Smooth muscle cell (in vitro differentiated cells): ENCODE results near the gene MSH5. TPM values are rescaled to one million over a fixed set of nuclear protein-coding genes. Genes with fewer than 3 reads are reported as not detected.
"Not testable (repeated sequence)": the region's sequence is repeated elsewhere in the genome, so short reads cannot be mapped to it uniquely, and the experiment has no call there.

Experiments
- DNase-seq: peaks from one replicate; lab custom pipeline; 2025; ENCODE audit not compliant: unreplicated experiment; lab: John Stamatoyannopoulos, UW
- H2AFZ ChIP-seq: fragments of 200-600 bp; sonication (generic); 2 replicates; pipeline ENCODE4 v1.6.0; 2016; ENCODE audit warnings: antibody characterized with exemption, low read depth, mild to moderate bottlenecking
- H3F3A ChIP-seq: fragments of 200-600 bp; sonication (generic); 2 replicates; pipeline ENCODE4 v1.6.0; 2017; ENCODE audit warnings: antibody characterized with exemption, low read depth
- H3K27ac ChIP-seq: fragments of 200-600 bp; sonication (generic); 2 replicates; pipeline ENCODE4 v1.5.1; 2016; ENCODE audit warnings: low read depth, mild to moderate bottlenecking
- H3K27me3 ChIP-seq: fragments of 200-600 bp; sonication (generic); 2 replicates; pipeline ENCODE4 v1.6.1; 2016; ENCODE audit warnings: low read depth, mild to moderate bottlenecking
- H3K36me3 ChIP-seq: fragments of 200-600 bp; sonication (generic); 2 replicates; pipeline ENCODE4 v1.5.1; 2016; ENCODE audit warnings: low read depth
- H3K4me1 ChIP-seq: fragments of 200-600 bp; sonication (generic); 2 replicates; pipeline ENCODE4 v1.5.1; 2016; ENCODE audit warnings: low read depth
- H3K4me2 ChIP-seq: fragments of 200-600 bp; sonication (generic); 2 replicates; pipeline ENCODE4 v1.6.0; 2016; ENCODE audit warnings: mild to moderate bottlenecking
- H3K4me3 ChIP-seq: fragments of 200-600 bp; sonication (generic); 2 replicates; pipeline ENCODE4 v1.5.1; 2016; ENCODE audit warnings: mild to moderate bottlenecking
- H3K79me2 ChIP-seq: fragments of 200-600 bp; sonication (generic); 2 replicates; pipeline ENCODE4 v1.6.0; 2016; ENCODE audit warnings: low read depth, mild to moderate bottlenecking
- H3K9ac ChIP-seq: fragments of 200-600 bp; sonication (generic); 2 replicates; pipeline ENCODE4 v1.6.0; 2016; ENCODE audit warnings: low read depth
- H3K9me3 ChIP-seq: fragments of 200-600 bp; sonication (generic); replicated peaks from 2 replicates; pipeline ENCODE4 v1.5.1; 2016; ENCODE audit warnings: low read depth
- H4K20me1 ChIP-seq: fragments of 200-600 bp; sonication (generic); 2 replicates; pipeline ENCODE4 v1.6.0; 2016; ENCODE audit warnings: low read depth
- CTCF ChIP-seq: fragments of 200-600 bp; sonication (generic); IDR thresholded peaks from 2 replicates; pipeline ENCODE4 v1.5.1; 2017; ENCODE audit warnings: borderline replicate concordance, mild to moderate bottlenecking, antibody characterized with exemption; ENCODE audit not compliant: insufficient read depth, poor library complexity, severe bottlenecking
- WGBS: methylation state at CpG from one replicate; pipeline ENCODE4 v1.1.7; 2016; ENCODE audit warnings: low lambda C conversion rate; 5-methylcytosine and 5-hydroxymethylcytosine counted together
- microRNA-seq: library from miRNA; unstranded; fragments of <30 nt; microRNA quantifications from one replicate; pipeline ENCODE4, GENCODE V29; 2016; ENCODE audit warnings: borderline number of aligned reads
- polyA plus RNA-seq: library from polyadenylated mRNA; unstranded; fragments of >200 nt; fragmentation: Nextera tagmentation; extraction: Ambion mirVana; gene quantifications from 2 replicates; pipeline ENCODE4 v1.2.1, GENCODE V29; 2016
- small RNA-seq: library from RNA; depleted of rRNA; stranded (forward); fragments of <200 nt; gene quantifications from one replicate; pipeline ENCODE3, GENCODE V24; 2014
- total RNA-seq: library from RNA; depleted of rRNA; stranded (reverse); fragments of >200 nt; gene quantifications from 2 replicates; pipeline ENCODE4 v1.2.3, GENCODE V29; 2014

MSH5 gene
- total and polyA plus RNA-seq, 2 experiments from 2014 or later: 4.7 to 10.6 TPM

- Histone ChIP-seq H3K4me3 (peak overlapping the region; percentile 68), H3F3A (peaks cover 11% of the 10 kb centered on the region), H3K79me2 (peaks cover 33% of the 10 kb centered on the region), H3K27me3 (no peaks in the 10 kb centered on the region), H3K4me2 (peak overlapping the region; percentile 86), H3K9ac (peak overlapping the region; percentile 75), H3K4me1 (peaks cover 4% of the 10 kb centered on the region), H3K9me3 (no peaks in the 10 kb centered on the region), H2AFZ (peak overlapping the region; percentile 67), H4K20me1 (no peaks in the 10 kb centered on the region), H3K36me3 (no peaks in the 10 kb centered on the region), H3K27ac (peak overlapping the region; percentile 63)
- 12% methylated on average over 7 of the region's 7 CpGs for WGBS
- DNase-seq: no peak
- TF ChIP-seq CTCF: no peak
These were observed 66.2 kb downstream of the MSH5 start for GRCh38 chr6:31805939-31806469.

GRCh38 chr6:31806470-31807272 lies 66.9 kb downstream of the MSH5 start, which contains the start of gene LSM2:
TSS of gene LSM2 (minus strand) at chr6:31806966. CDS start at chr6:31806757, 209 bp downstream.
- Histone ChIP-seq H3K27ac (peak within 1 kb of the TSS; percentile 63), H3K4me3 (peak within 1 kb of the TSS; percentile 68), H3K79me2 (peaks cover 33% of the 10 kb centered on the region), H3K9ac (peak within 1 kb of the TSS; percentile 75), H3K4me1 (peaks cover 4% of the 10 kb centered on the region), H3K9me3 (no peaks in the 10 kb centered on the region), H3K4me2 (peak within 1 kb of the TSS; percentile 86), H3K36me3 (no peaks in the 10 kb centered on the region), H3F3A (peaks cover 11% of the 10 kb centered on the region), H2AFZ (peak within 1 kb of the TSS; percentile 67), H4K20me1 (no peaks in the 10 kb centered on the region), H3K27me3 (no peaks in the 10 kb centered on the region)
- DNase-seq: peak; percentile 92
- under 1% methylated on average over 37 of the region's 51 CpGs for WGBS
- TF ChIP-seq CTCF: peak; percentile 31

GRCh38 chr6:31808599-31808998 lies 68.8 kb downstream of the MSH5 start:
- H3K27ac ChIP-seq, H3K4me3 ChIP-seq, H4K20me1 ChIP-seq, DNase-seq, H3K4me1 ChIP-seq, H3K27me3 ChIP-seq, H3K36me3 ChIP-seq, H2AFZ ChIP-seq, H3K4me2 ChIP-seq, H3K9me3 ChIP-seq, H3K9ac ChIP-seq: not testable (repeated sequence)
- Histone ChIP-seq H3K79me2 (peaks cover 23% of the 10 kb centered on the region), H3F3A (peaks cover 18% of the 10 kb centered on the region)
- WGBS: 98% methylated on average over 10 of the region's 10 CpGs

GRCh38 chr6:31811645-31812044 lies 71.8 kb downstream of the MSH5 start:
- Histone ChIP-seq H3F3A (peaks cover 24% of the 10 kb centered on the region), H3K9me3 (no peaks in the 10 kb centered on the region), H3K27me3 (no peaks in the 10 kb centered on the region), H3K79me2 (no peaks in the 10 kb centered on the region), H3K4me3 (no peak overlapping the region), H3K36me3 (no peaks in the 10 kb centered on the region), H3K27ac (no peak overlapping the region), H3K9ac (no peak overlapping the region), H4K20me1 (no peaks in the 10 kb centered on the region), H2AFZ (no peak overlapping the region), H3K4me1 (peaks cover 15% of the 10 kb centered on the region), H3K4me2 (no peak overlapping the region)
- no peak for TF ChIP-seq CTCF
- 97% methylated on average over 12 of the region's 12 CpGs for WGBS
- DNase-seq: no peak

Small RNA genes within 50 kb of the gene (microRNA-seq; reads per million reads assigned to microRNA genes)
- gene MIR4646: 4.7 reads per million

Small RNA genes within 50 kb of the gene (small RNA-seq; reads per million reads assigned to genes)
- gene LY6G6D: not detected
- not detected for gene MIR4646
- not detected for gene MSH5-SAPCD1
- not detected for gene RF00019
- 0.11 reads per million for gene RNU6-850P
- 0.08 reads per million for gene SAPCD1

Other genes starting within 250 kb of the MSH5 start
Only the 30 nearest of the 43 such genes appear.
- 1.5 TPM in 1 of 2 replicates, not detected in the other for gene LTB, start 157.6 kb upstream of the MSH5 start, total RNA-seq
- gene LTB, start 157.6 kb upstream of the MSH5 start, polyA plus RNA-seq: 0.75 and 6.3 TPM in 2 replicates
- not detected in 2 replicates for gene LST1, start 153.7 kb upstream of the MSH5 start, total RNA-seq
- gene LST1, start 153.7 kb upstream of the MSH5 start, polyA plus RNA-seq: 1.4 and 1.7 TPM in 2 replicates
- not detected in 2 replicates for gene NCR3, start 147.0 kb upstream of the MSH5 start, total RNA-seq
- 0.22 and 0.48 TPM in 2 replicates for gene NCR3, start 147.0 kb upstream of the MSH5 start, polyA plus RNA-seq
- not detected in 2 replicates for gene AIF1, start 124.8 kb upstream of the MSH5 start, total RNA-seq
- gene AIF1, start 124.8 kb upstream of the MSH5 start, polyA plus RNA-seq: not detected in 2 replicates
- gene PRRC2A, start 119.3 kb upstream of the MSH5 start, total RNA-seq: 44.7 and 47.6 TPM in 2 replicates
- 58.0 and 75.3 TPM in 2 replicates for gene PRRC2A, start 119.3 kb upstream of the MSH5 start, polyA plus RNA-seq
- gene BAG6, start 87.3 kb upstream of the MSH5 start, total RNA-seq: 75.9 and 123 TPM in 2 replicates
- gene BAG6, start 87.3 kb upstream of the MSH5 start, polyA plus RNA-seq: 74.8 and 85.8 TPM in 2 replicates
- 2.3 and 2.7 TPM in 2 replicates for gene APOM, start 84.1 kb upstream of the MSH5 start, total RNA-seq
- 1.1 and 2.7 TPM in 2 replicates for gene APOM, start 84.1 kb upstream of the MSH5 start, polyA plus RNA-seq
- gene C6orf47, start 79.2 kb upstream of the MSH5 start, total RNA-seq: 7.1 and 8.9 TPM in 2 replicates
- gene C6orf47, start 79.2 kb upstream of the MSH5 start, polyA plus RNA-seq: 15.5 and 20.1 TPM in 2 replicates
- gene GPANK1, start 75.0 kb upstream of the MSH5 start, total RNA-seq: 12.5 and 17.2 TPM in 2 replicates
- 19.6 and 20.1 TPM in 2 replicates for gene GPANK1, start 75.0 kb upstream of the MSH5 start, polyA plus RNA-seq
- 228 and 313 TPM in 2 replicates for gene CSNK2B, start 73.9 kb upstream of the MSH5 start, total RNA-seq
- 195 and 226 TPM in 2 replicates for gene CSNK2B, start 73.9 kb upstream of the MSH5 start, polyA plus RNA-seq
- 1.5 and 7.5 TPM in 2 replicates for gene LY6G5B, start 70.0 kb upstream of the MSH5 start, total RNA-seq
- gene LY6G5B, start 70.0 kb upstream of the MSH5 start, polyA plus RNA-seq: 5.6 and 16.2 TPM in 2 replicates
- gene LY6G5C, start 58.9 kb upstream of the MSH5 start, total RNA-seq: 0.18 and 0.67 TPM in 2 replicates
- 3.8 and 5.2 TPM in 2 replicates for gene LY6G5C, start 58.9 kb upstream of the MSH5 start, polyA plus RNA-seq
- gene ABHD16A, start 36.7 kb upstream of the MSH5 start, total RNA-seq: 24.9 and 32.8 TPM in 2 replicates
- gene ABHD16A, start 36.7 kb upstream of the MSH5 start, polyA plus RNA-seq: 39.9 and 40.5 TPM in 2 replicates
- not detected in 2 replicates for gene LY6G6F, start 33.1 kb upstream of the MSH5 start, total RNA-seq
- not detected in 2 replicates for gene LY6G6F, start 33.1 kb upstream of the MSH5 start, polyA plus RNA-seq
- gene LY6G6D, start 24.7 kb upstream of the MSH5 start, total RNA-seq: not detected in 2 replicates
- not detected in 2 replicates for gene LY6G6D, start 24.7 kb upstream of the MSH5 start, polyA plus RNA-seq
- gene LY6G6C, start 18.3 kb upstream of the MSH5 start, total RNA-seq: 3.8 and 5.2 TPM in 2 replicates
- gene LY6G6C, start 18.3 kb upstream of the MSH5 start, polyA plus RNA-seq: 3.9 and 7.2 TPM in 2 replicates
- gene MPIG6B, start 16.6 kb upstream of the MSH5 start, total RNA-seq: 0.09 TPM in 1 of 2 replicates, not detected in the other
- 1.1 TPM in 1 of 2 replicates, not detected in the other for gene MPIG6B, start 16.6 kb upstream of the MSH5 start, polyA plus RNA-seq
- gene DDAH2, start 10.7 kb upstream of the MSH5 start, total RNA-seq: 62.9 and 104 TPM in 2 replicates
- 122 and 134 TPM in 2 replicates for gene DDAH2, start 10.7 kb upstream of the MSH5 start, polyA plus RNA-seq
- 373 and 417 TPM in 2 replicates for gene CLIC1, start 3.5 kb upstream of the MSH5 start, total RNA-seq
- 610 and 628 TPM in 2 replicates for gene CLIC1, start 3.5 kb upstream of the MSH5 start, polyA plus RNA-seq
- not detected in 2 replicates for gene SAPCD1, start 22.7 kb downstream of the MSH5 start, total RNA-seq
- 1.4 and 1.8 TPM in 2 replicates for gene SAPCD1, start 22.7 kb downstream of the MSH5 start, polyA plus RNA-seq
- gene VWA7, start 37.3 kb downstream of the MSH5 start, total RNA-seq: 0.22 and 0.58 TPM in 2 replicates
- 0.08 and 0.28 TPM in 2 replicates for gene VWA7, start 37.3 kb downstream of the MSH5 start, polyA plus RNA-seq
- gene VARS1, start 55.7 kb downstream of the MSH5 start, total RNA-seq: 31.9 and 60.8 TPM in 2 replicates
- 76.9 and 80.8 TPM in 2 replicates for gene VARS1, start 55.7 kb downstream of the MSH5 start, polyA plus RNA-seq
- gene LSM2, start 67.0 kb downstream of the MSH5 start, total RNA-seq: 62.0 and 91.2 TPM in 2 replicates
- gene LSM2, start 67.0 kb downstream of the MSH5 start, polyA plus RNA-seq: 73.6 and 81.6 TPM in 2 replicates
- 0.63 and 0.94 TPM in 2 replicates for gene HSPA1L, start 75.3 kb downstream of the MSH5 start, total RNA-seq
- 0.19 and 1.0 TPM in 2 replicates for gene HSPA1L, start 75.3 kb downstream of the MSH5 start, polyA plus RNA-seq
- 52.6 and 59.5 TPM in 2 replicates for gene HSPA1A, start 75.5 kb downstream of the MSH5 start, total RNA-seq
- gene HSPA1A, start 75.5 kb downstream of the MSH5 start, polyA plus RNA-seq: 61.2 and 71.6 TPM in 2 replicates
- 33.6 and 43.1 TPM in 2 replicates for gene HSPA1B, start 87.7 kb downstream of the MSH5 start, total RNA-seq
- gene HSPA1B, start 87.7 kb downstream of the MSH5 start, polyA plus RNA-seq: 30.7 and 36.7 TPM in 2 replicates
- 40.0 and 47.5 TPM in 2 replicates for gene NEU1, start 122.8 kb downstream of the MSH5 start, total RNA-seq
- 52.1 and 52.7 TPM in 2 replicates for gene NEU1, start 122.8 kb downstream of the MSH5 start, polyA plus RNA-seq
- gene SLC44A4, start 139.0 kb downstream of the MSH5 start, total RNA-seq: 0.72 and 0.85 TPM in 2 replicates
- 0.30 and 0.52 TPM in 2 replicates for gene SLC44A4, start 139.0 kb downstream of the MSH5 start, polyA plus RNA-seq
- gene EHMT2, start 157.7 kb downstream of the MSH5 start, total RNA-seq: 17.4 and 17.6 TPM in 2 replicates
- 33.9 and 38.9 TPM in 2 replicates for gene EHMT2, start 157.7 kb downstream of the MSH5 start, polyA plus RNA-seq
- gene ZBTB12, start 162.1 kb downstream of the MSH5 start, total RNA-seq: 0.04 and 0.54 TPM in 2 replicates
- gene ZBTB12, start 162.1 kb downstream of the MSH5 start, polyA plus RNA-seq: 0.39 TPM in 1 of 2 replicates, not detected in the other